Left lung (tissue), 10 donors: ENCODE measurements around the gene CHCHD6. TPM values are rescaled to one million over a fixed set of nuclear protein-coding genes. Genes with fewer than 3 reads are reported as not detected.

Experiments used
- ATAC-seq: fragments of 200-7000 bp; cut with Tn5 transposase; one replicate; pipeline ENCODE4 v1.9.1; 2020; ENCODE audit warnings: moderate library complexity
- DNase-seq, 4 donors: peaks; one replicate each; pipeline ENCODE4 v3.0.0-alpha.2; 2013 to 2020
- H3K27ac ChIP-seq, 2 donors: fragments of 200-600 bp; sonication (generic) in 1 of 2; one replicate each; pipeline versions ENCODE4 v1.5.0 to v1.8.0; 2020 to 2021
- H3K27me3 ChIP-seq, 2 donors: fragments of 200-600 bp; sonication (generic) in 1 of 2; one replicate each; pipeline versions ENCODE4 v1.5.0 to v1.8.0; 2020 to 2021
- H3K36me3 ChIP-seq, 2 donors: fragments of 200-600 bp; sonication (generic) in 1 of 2; one replicate each; pipeline versions ENCODE4 v1.5.0 to v1.8.0; 2020 to 2021
- H3K4me1 ChIP-seq, 2 donors: fragments of 200-600 bp; one replicate each; pipeline ENCODE4 v1.8.0; 2021
- H3K4me3 ChIP-seq, 2 donors: fragments of 200-600 bp; sonication (generic) in 1 of 2; one replicate each; pipeline versions ENCODE4 v1.5.0 to v1.8.0; 2020 to 2021; ENCODE audit warnings: mild to moderate bottlenecking in 1 of 2
- H3K9me3 ChIP-seq, 2 donors: fragments of 200-600 bp; sonication (generic) in 1 of 2; one replicate each; pipeline versions ENCODE4 v1.5.0 to v1.8.0; 2020 to 2021
- CTCF ChIP-seq, 2 donors: fragments of 200-600 bp; sonication (generic) in 1 of 2; IDR thresholded peaks; one replicate each; pipeline versions ENCODE4 v1.5.0 to v1.8.0; 2021; ENCODE audit warnings: antibody characterized with exemption in 2 of 2
- intact Hi-C, 2 donors: fragments of 100-400 bp; cut with DNase I; formaldehyde crosslinking; loops; one replicate each; pipeline versions ENCODE4 v1.11.2 to v1.14.2; 2022
- polyA plus RNA-seq, 6 donors: library from polyadenylated mRNA; unstranded; fragments of 120-200 nt; gene quantifications; one replicate each; pipeline ENCODE4 v1.2.1, GENCODE V29; 2013; ENCODE audit not compliant: insufficient read length in 6 of 6
- total RNA-seq, 2 donors: library from RNA; stranded (reverse); fragmentation: NEBNext Ultra II Directional; extraction: Animal tissue kit (Norgen Biotek cat#: 25700); gene quantifications; one replicate each; pipeline ENCODE4 v1.2.1, GENCODE V29; 2021
- donor health status: DM: no; HTN: yes; CAD: no.
- donor health status: DM: no; HTN: no; CAD: no.

Gene CHCHD6
- total and polyA plus RNA-seq, 8 donors: 11.8 to 21.1 (median 18.4) TPM

GRCh38 chr3:127005864-127006500 is 301.9 kb downstream of the CHCHD6 start:
- ATAC-seq: no peak
- Histone ChIP-seq H3K36me3 (peaks cover 0 to 25% of the 10 kb centered on the region in 2 donors), H3K9me3 (no peaks in the 10 kb centered on the region), H3K27me3 (no peaks in the 10 kb centered on the region), H3K27ac (no peak overlapping the region), H3K4me1 (peaks cover 14 to 18% of the 10 kb centered on the region in 2 donors), H3K4me3 (no peak overlapping the region)
- intact Hi-C loops: no loop called here
- DNase-seq: no peak
- TF ChIP-seq CTCF (IDR thresholded peaks at IDR 0.05): no peak

- no peak overlapping the region for H3K27ac ChIP-seq
- intact Hi-C loops: no loop called here
- DNase-seq (no peak), ATAC-seq (no peak)
- H3K9me3 ChIP-seq: no peaks in the 10 kb centered on the region
- H3K4me1 ChIP-seq: peaks cover 8 to 10% of the 10 kb centered on the region in 2 donors
- no peaks in the 10 kb centered on the region for H3K27me3 ChIP-seq
- peaks cover 0 to 27% of the 10 kb centered on the region in 2 donors for H3K36me3 ChIP-seq
- H3K4me3 ChIP-seq: no peak overlapping the region
- TF ChIP-seq CTCF (IDR thresholded peaks at IDR 0.05): no peak
These were observed 302.9 kb downstream of the CHCHD6 start for GRCh38 chr3:127006781-127007436.

- DNase-seq (no peak), ATAC-seq (no peak)
- Histone ChIP-seq H3K4me3 (no peak overlapping the region), H3K9me3 (no peaks in the 10 kb centered on the region), H3K4me1 (no peaks in the 10 kb centered on the region), H3K27me3 (no peaks in the 10 kb centered on the region), H3K36me3 (peaks cover 0 to 40% of the 10 kb centered on the region in 2 donors), H3K27ac (no peak overlapping the region)
- no peak for TF ChIP-seq CTCF (IDR thresholded peaks at IDR 0.05)
- intact Hi-C loops: no loop called here
These were observed 304.2 kb downstream of the CHCHD6 start for GRCh38 chr3:127008236-127008635.

GRCh38 chr3:127009531-127009930 is 305.5 kb downstream of the CHCHD6 start:
- TF ChIP-seq CTCF (IDR thresholded peaks at IDR 0.05): no peak
- ATAC-seq (no peak), DNase-seq (no peak)
- Histone ChIP-seq H3K4me3 (no peak overlapping the region), H3K9me3 (no peaks in the 10 kb centered on the region), H3K36me3 (peaks cover 0 to 53% of the 10 kb centered on the region in 2 donors), H3K4me1 (no peaks in the 10 kb centered on the region), H3K27ac (no peak overlapping the region), H3K27me3 (no peaks in the 10 kb centered on the region)
- intact Hi-C loops: no loop called here

Other genes starting within 250 kb of the CHCHD6 start
- gene ZXDC, start 228.3 kb upstream of the CHCHD6 start, total RNA-seq: 10 to 100 TPM; 30.1 to 36.2 TPM
- gene ZXDC, start 228.3 kb upstream of the CHCHD6 start, polyA plus RNA-seq: 10 to 100 TPM; 31.7 to 40.8 (median 35.8) TPM
- gene UROC1, start 186.5 kb upstream of the CHCHD6 start, total RNA-seq: not detected
- under 1 TPM in 5 of 6 donors, not detected in 1; 0.08 to 0.24 (median 0.13) TPM for gene UROC1, start 186.5 kb upstream of the CHCHD6 start, polyA plus RNA-seq
- gene CHST13, start 180.1 kb upstream of the CHCHD6 start, total RNA-seq: 1 to 10 TPM in 1 of 2 donors, under 1 TPM in 1; 0.61 to 3.0 TPM
- under 1 TPM; 0.11 to 0.29 (median 0.22) TPM for gene CHST13, start 180.1 kb upstream of the CHCHD6 start, polyA plus RNA-seq
- not detected for gene C3orf22, start 145.3 kb upstream of the CHCHD6 start, total RNA-seq
- gene C3orf22, start 145.3 kb upstream of the CHCHD6 start, polyA plus RNA-seq: under 1 TPM in 5 of 6 donors, not detected in 1; 0.10 to 0.25 (median 0.12) TPM
- 10 to 100 TPM in 1 of 2 donors, 1 to 10 TPM in 1; 9.6 to 12.6 TPM for gene TXNRD3, start 49.1 kb upstream of the CHCHD6 start, total RNA-seq
- 10 to 100 TPM; 19.3 to 25.6 (median 20.4) TPM for gene TXNRD3, start 49.1 kb upstream of the CHCHD6 start, polyA plus RNA-seq